CD14-positive monocyte (primary cell): Measurements from ENCODE around the gene PLEKHD1. TPM values are rescaled to one million over a fixed set of nuclear protein-coding genes. Genes with fewer than 3 reads are reported as not detected.

ENCODE experiments used
- DNase-seq, 3 donors: peaks; one replicate each; pipeline ENCODE4 v3.0.0-alpha.2; 2011 to 2022
- H2AFZ ChIP-seq: 2 replicates; pipeline ENCODE4 v1.6.0; 2012; ENCODE audit warnings: mild to moderate bottlenecking, low read depth, low read length, inconsistent platforms; ENCODE audit not compliant: insufficient read depth, poor library complexity, severe bottlenecking
- H3K27ac ChIP-seq, 2 donors: 1 replicate in 1 of 2; 2 replicates in 1 of 2; pipeline ENCODE4 v1.5.1; 2012 to 2013; ENCODE audit warnings: low read length in 2 of 2, control low read depth in 1 of 2, inconsistent platforms in 1 of 2, low read depth in 1 of 2, mild to moderate bottlenecking in 1 of 2
- H3K27me3 ChIP-seq, 2 donors: one replicate each; pipeline versions ENCODE4 v1.6.0 to v1.6.1; 2011 to 2013; ENCODE audit warnings: low read length in 2 of 2; ENCODE audit not compliant: control insufficient read depth in 2 of 2, insufficient read depth in 2 of 2
- H3K36me3 ChIP-seq, 2 donors: replicated peaks in 1 of 2; 1 replicate in 1 of 2; 2 replicates in 1 of 2; pipeline versions ENCODE4 v1.5.1 to v1.6.1; 2012 to 2013; ENCODE audit warnings: low read length in 2 of 2, control low read depth in 1 of 2, inconsistent platforms in 1 of 2, mild to moderate bottlenecking in 1 of 2; ENCODE audit not compliant: insufficient read depth in 2 of 2, control insufficient read depth in 1 of 2
- H3K4me1 ChIP-seq, 2 donors: 1 replicate in 1 of 2; 2 replicates in 1 of 2; pipeline versions ENCODE4 v1.5.1 to v1.6.1; 2012 to 2013; ENCODE audit warnings: low read length in 2 of 2, control low read depth in 1 of 2, inconsistent platforms in 1 of 2, mild to moderate bottlenecking in 1 of 2, moderate library complexity in 1 of 2; ENCODE audit not compliant: insufficient read depth in 2 of 2, control insufficient read depth in 1 of 2
- H3K4me2 ChIP-seq: replicated peaks from 2 replicates; pipeline ENCODE3; 2012; ENCODE audit warnings: low read length, moderate library complexity, mild to moderate bottlenecking; ENCODE audit not compliant: poor library complexity, severe bottlenecking; ENCODE audit errors: extremely low read depth
- H3K4me3 ChIP-seq, 3 experiments: fragments of 200-600 bp in 1 of 3; sonication (generic) in 1 of 3; replicated peaks in 1 of 3; 1 replicate in 2 of 3; 2 replicates in 1 of 3; pipeline ENCODE4 v1.5.1; 2011 to 2013; ENCODE audit warnings: low read length in 3 of 3, mild to moderate bottlenecking in 3 of 3, control low read depth in 2 of 3, low read depth in 2 of 3, inconsistent platforms in 1 of 3, moderate library complexity in 1 of 3
- H3K79me2 ChIP-seq: 2 replicates; pipeline ENCODE4 v1.6.0; 2012; ENCODE audit warnings: mild to moderate bottlenecking, control low read depth, inconsistent platforms, low read length, moderate library complexity; ENCODE audit not compliant: insufficient read depth
- H3K9ac ChIP-seq: 2 replicates; pipeline ENCODE4 v1.6.0; 2017; ENCODE audit warnings: low read length, mild to moderate bottlenecking; ENCODE audit not compliant: insufficient read depth, poor library complexity, severe bottlenecking
- H3K9me3 ChIP-seq, 2 donors: replicated peaks in 1 of 2; 1 replicate in 1 of 2; 2 replicates in 1 of 2; pipeline versions ENCODE4 v1.5.1 to v1.6.1; 2012 to 2013; ENCODE audit warnings: low read length in 2 of 2, control low read depth in 1 of 2; ENCODE audit not compliant: control insufficient read depth in 1 of 2, insufficient read depth in 1 of 2
- H4K20me1 ChIP-seq: 2 replicates; pipeline ENCODE4 v1.6.0; 2012; ENCODE audit warnings: mild to moderate bottlenecking, low read length, control low read depth, moderate library complexity; ENCODE audit not compliant: insufficient read depth
- H3K27ac Mint-ChIP-seq, 7 donors: one replicate each; pipeline ENCODE4 v1.8.0; 2020; ENCODE audit warnings: mild to moderate bottlenecking in 7 of 7, mixed read lengths in 7 of 7, moderate library complexity in 6 of 7, inconsistent platforms in 2 of 7
- H3K27me3 Mint-ChIP-seq, 3 donors: one replicate each; pipeline ENCODE4 v1.8.0; 2021 to 2022; ENCODE audit warnings: low read depth in 3 of 3, mild to moderate bottlenecking in 3 of 3, mixed read lengths in 3 of 3, moderate library complexity in 3 of 3, inconsistent platforms in 1 of 3
- H3K36me3 Mint-ChIP-seq, 2 donors: one replicate each; pipeline ENCODE4 v1.8.0; 2020; ENCODE audit warnings: mixed read lengths in 2 of 2, inconsistent platforms in 1 of 2, mild to moderate bottlenecking in 1 of 2
- H3K4me1 Mint-ChIP-seq: one replicate; pipeline ENCODE4 v1.8.0; 2020; ENCODE audit warnings: mild to moderate bottlenecking, mixed read lengths
- H3K4me3 Mint-ChIP-seq, 2 donors: one replicate each; pipeline ENCODE4 v1.8.0; 2020; ENCODE audit warnings: mild to moderate bottlenecking in 2 of 2, mixed read lengths in 2 of 2, moderate library complexity in 1 of 2
- H3K9me3 Mint-ChIP-seq, 7 donors: one replicate each; pipeline ENCODE4 v1.8.0; 2020 to 2022; ENCODE audit warnings: mixed read lengths in 7 of 7, mild to moderate bottlenecking in 6 of 7, moderate library complexity in 6 of 7, inconsistent platforms in 2 of 7
- whole genome bisulfite sequencing: methylation state at CpG from one replicate; pipeline ENCODE4 v1.1.5; 2013; ENCODE audit warnings: missing lambda C conversion rate; ENCODE audit not compliant: insufficient coverage; 5-methylcytosine and 5-hydroxymethylcytosine counted together
- intact Hi-C, 2 donors: fragments of 100-400 bp; cut with micrococcal nuclease; formaldehyde crosslinking; loops; one replicate each; pipeline versions ENCODE4 v1.15.0 to v1.15.1; 2023
- polyA plus RNA-seq, 3 donors: library from polyadenylated mRNA; depleted of rRNA in 1 of 3; unstranded in 2 of 3; stranded (reverse) in 1 of 3; fragments of 300-500 nt in 2 of 3; fragments of >200 nt in 1 of 3; fragmentation: Illumina TruSeq in 2 of 3; gene quantifications; 1 replicate in 2 of 3; 2 replicates in 1 of 3; pipeline ENCODE4 v1.2.3, GENCODE V29; 2012 to 2021
- TF ChIP-seq, protein P1 (sequence below): fragments of 200-600 bp; IDR thresholded peaks from one replicate; pipeline ENCODE4 v1.8.0; 2022; ENCODE audit warnings: antibody characterized with exemption, mild to moderate bottlenecking

PLEKHD1 gene
- polyA plus RNA-seq, 3 donors, result 0.09 TPM; not detected in 2

DNA sequence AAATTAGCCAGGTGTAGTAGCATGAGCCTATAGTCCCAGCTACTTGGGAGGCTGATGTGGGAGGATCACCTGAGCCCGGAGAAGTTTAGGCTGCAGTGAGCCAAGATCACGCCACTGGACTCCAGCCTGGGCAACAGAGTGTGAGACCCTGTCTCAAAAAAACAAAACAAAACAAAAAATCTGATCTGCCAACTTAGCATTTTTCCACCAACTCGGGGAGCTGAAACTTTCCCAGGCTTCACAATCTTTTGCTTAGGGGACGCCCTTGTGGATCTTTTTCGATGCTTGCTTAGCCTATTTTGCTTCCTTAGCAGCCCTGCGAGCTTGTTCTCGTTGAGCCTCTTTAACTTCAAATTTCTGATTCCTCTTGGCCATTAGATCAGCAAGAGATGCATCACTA is 76.3 kb downstream of the PLEKHD1 start:
- H4K20me1 ChIP-seq, result no peaks in the 10 kb centered on the region
- no peak overlapping the region for H3K27ac ChIP-seq
- H3K9me3 Mint-ChIP-seq, result no peaks in the 10 kb centered on the region
- H3K4me1 Mint-ChIP-seq, result no peaks in the 10 kb centered on the region
- H3K79me2 ChIP-seq, result no peaks in the 10 kb centered on the region
- H3K9me3 ChIP-seq, result no peaks in the 10 kb centered on the region
- H3K4me2 ChIP-seq, result no peak overlapping the region
- no peaks in the 10 kb centered on the region for H3K36me3 ChIP-seq
- H2AFZ ChIP-seq, result no peak overlapping the region
- peak overlapping the region in 1 of 2 donors; percentile 53 for H3K4me3 Mint-ChIP-seq
- TF ChIP-seq, protein P1, sequence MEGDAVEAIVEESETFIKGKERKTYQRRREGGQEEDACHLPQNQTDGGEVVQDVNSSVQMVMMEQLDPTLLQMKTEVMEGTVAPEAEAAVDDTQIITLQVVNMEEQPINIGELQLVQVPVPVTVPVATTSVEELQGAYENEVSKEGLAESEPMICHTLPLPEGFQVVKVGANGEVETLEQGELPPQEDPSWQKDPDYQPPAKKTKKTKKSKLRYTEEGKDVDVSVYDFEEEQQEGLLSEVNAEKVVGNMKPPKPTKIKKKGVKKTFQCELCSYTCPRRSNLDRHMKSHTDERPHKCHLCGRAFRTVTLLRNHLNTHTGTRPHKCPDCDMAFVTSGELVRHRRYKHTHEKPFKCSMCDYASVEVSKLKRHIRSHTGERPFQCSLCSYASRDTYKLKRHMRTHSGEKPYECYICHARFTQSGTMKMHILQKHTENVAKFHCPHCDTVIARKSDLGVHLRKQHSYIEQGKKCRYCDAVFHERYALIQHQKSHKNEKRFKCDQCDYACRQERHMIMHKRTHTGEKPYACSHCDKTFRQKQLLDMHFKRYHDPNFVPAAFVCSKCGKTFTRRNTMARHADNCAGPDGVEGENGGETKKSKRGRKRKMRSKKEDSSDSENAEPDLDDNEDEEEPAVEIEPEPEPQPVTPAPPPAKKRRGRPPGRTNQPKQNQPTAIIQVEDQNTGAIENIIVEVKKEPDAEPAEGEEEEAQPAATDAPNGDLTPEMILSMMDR, result no peak
- no peaks in the 10 kb centered on the region for H3K4me1 ChIP-seq
- H3K9ac ChIP-seq, result no peak overlapping the region
- intact Hi-C loops, result no loop called here
- DNase-seq, result no peak
- WGBS, result 83% methylated on average over 7 of the region's 7 CpGs
- no peaks in the 10 kb centered on the region for H3K36me3 Mint-ChIP-seq
- peaks cover 25 to 40% of the 10 kb centered on the region in 2 donors for H3K27me3 ChIP-seq
- H3K27me3 Mint-ChIP-seq, result peaks cover 22 to 50% (median 39%) of the 10 kb centered on the region in 3 donors
- H3K27ac Mint-ChIP-seq, result no peak overlapping the region
- H3K4me3 ChIP-seq, result no peak overlapping the region

DNA sequence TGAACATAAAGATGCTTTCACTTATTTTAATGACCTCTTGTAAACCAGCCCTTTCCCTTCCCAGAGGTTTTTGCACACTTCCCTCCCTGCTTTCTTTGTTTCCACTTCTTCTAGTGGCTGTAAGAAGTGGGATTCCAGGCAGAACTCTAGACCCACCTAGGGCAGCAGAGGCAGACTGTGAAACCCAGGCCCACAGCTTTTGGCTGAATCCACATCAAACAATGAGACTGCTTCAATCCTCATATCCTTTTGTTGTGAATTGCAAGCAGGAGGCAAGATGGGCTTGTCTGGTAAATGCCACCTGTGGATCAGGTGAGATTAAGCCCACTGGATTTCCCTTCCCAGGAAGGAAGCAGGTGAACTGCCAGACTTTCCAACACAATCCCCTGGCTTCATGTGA is 77.4 kb downstream of the PLEKHD1 start:
- H3K27ac Mint-ChIP-seq, result peak overlapping the region in 1 of 7 donors; percentile 54
- Histone ChIP-seq H4K20me1 (no peaks in the 10 kb centered on the region), H3K4me1 (no peaks in the 10 kb centered on the region), H3K79me2 (no peaks in the 10 kb centered on the region), H3K9ac (no peak overlapping the region), H3K4me3 (no peak overlapping the region), H2AFZ (no peak overlapping the region), H3K4me2 (no peak overlapping the region), H3K36me3 (no peaks in the 10 kb centered on the region), H3K27me3 (peaks cover 29 to 44% of the 10 kb centered on the region in 2 donors), H3K9me3 (no peaks in the 10 kb centered on the region), H3K27ac (no peak overlapping the region)
- no peaks in the 10 kb centered on the region for H3K36me3 Mint-ChIP-seq
- TF ChIP-seq, protein P1, result no peak
- no peaks in the 10 kb centered on the region for H3K4me1 Mint-ChIP-seq
- intact Hi-C loops, result no loop called here
- DNase-seq, result no peak
- H3K9me3 Mint-ChIP-seq, result no peaks in the 10 kb centered on the region
- H3K4me3 Mint-ChIP-seq, result peak overlapping the region in 1 of 2 donors; percentile 39
- peaks cover 32 to 61% (median 46%) of the 10 kb centered on the region in 3 donors for H3K27me3 Mint-ChIP-seq
